ENCODE measurements around the gene CAMK2N1. TPM values are rescaled to one million over a fixed set of nuclear protein-coding genes. Genes with fewer than 3 reads are reported as not detected.

The CAMK2N1 gene
- total RNA-seq, 1 donor from 2014 or later = 11.3 TPM

DNA sequence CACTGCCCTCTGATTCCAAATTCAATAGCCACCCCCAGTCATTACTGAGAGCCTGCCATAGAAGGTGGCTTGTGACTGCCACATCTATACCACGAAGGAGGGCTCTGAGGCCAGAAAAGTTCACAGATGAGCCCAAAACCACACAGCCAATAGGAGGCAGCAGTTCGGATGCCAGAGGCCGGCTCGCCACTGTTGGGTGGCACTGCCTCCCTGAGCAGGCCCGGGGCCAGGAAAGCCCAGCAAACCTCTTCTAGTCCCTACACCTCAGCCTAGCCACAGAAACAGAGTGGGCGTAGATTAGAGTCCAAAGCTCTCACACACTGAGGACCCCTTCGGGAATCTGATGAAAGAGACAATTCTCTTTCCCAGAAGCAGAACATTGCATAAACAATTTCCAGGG is 5.9 kb upstream of the CAMK2N1 start:
- TF ChIP-seq, protein P1, sequence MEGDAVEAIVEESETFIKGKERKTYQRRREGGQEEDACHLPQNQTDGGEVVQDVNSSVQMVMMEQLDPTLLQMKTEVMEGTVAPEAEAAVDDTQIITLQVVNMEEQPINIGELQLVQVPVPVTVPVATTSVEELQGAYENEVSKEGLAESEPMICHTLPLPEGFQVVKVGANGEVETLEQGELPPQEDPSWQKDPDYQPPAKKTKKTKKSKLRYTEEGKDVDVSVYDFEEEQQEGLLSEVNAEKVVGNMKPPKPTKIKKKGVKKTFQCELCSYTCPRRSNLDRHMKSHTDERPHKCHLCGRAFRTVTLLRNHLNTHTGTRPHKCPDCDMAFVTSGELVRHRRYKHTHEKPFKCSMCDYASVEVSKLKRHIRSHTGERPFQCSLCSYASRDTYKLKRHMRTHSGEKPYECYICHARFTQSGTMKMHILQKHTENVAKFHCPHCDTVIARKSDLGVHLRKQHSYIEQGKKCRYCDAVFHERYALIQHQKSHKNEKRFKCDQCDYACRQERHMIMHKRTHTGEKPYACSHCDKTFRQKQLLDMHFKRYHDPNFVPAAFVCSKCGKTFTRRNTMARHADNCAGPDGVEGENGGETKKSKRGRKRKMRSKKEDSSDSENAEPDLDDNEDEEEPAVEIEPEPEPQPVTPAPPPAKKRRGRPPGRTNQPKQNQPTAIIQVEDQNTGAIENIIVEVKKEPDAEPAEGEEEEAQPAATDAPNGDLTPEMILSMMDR (IDR thresholded peaks at IDR 0.05; ENCODE audit: insufficient read depth, low read length, severe bottlenecking) = no peak
- no peaks in the 10 kb centered on the region for H3K36me3 ChIP-seq (ENCODE audit: control insufficient read depth, insufficient read depth, low read length)
- DNase-seq (ENCODE audit: low read depth) = no peak
- H3K27me3 ChIP-seq (ENCODE audit: control insufficient read depth, insufficient read depth, low read length) = no peaks in the 10 kb centered on the region
- H3K4me3 ChIP-seq (ENCODE audit: low read depth, low read length) = no peak overlapping the region
- FAIRE-seq = no peak

DNA sequence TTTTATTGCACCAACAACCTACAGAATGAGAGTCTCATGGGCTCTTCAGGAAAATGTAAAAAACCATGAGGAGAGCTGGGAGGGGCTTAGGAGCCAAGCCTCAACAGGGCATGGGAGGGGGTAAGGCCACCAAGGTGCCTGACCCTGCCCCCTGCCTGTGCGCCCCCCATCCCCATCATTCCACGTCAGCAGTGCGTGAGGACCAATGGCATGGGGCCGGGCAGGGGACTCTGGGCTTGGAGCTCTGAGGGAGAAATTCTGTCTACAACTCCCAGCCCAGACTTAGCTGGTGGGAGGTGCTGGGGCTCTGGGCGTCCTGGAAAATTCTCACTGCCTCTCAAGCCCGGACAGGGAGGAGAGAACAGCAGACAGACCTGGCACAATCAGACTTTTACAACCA is 5.2 kb upstream of the CAMK2N1 start:
- TF ChIP-seq, protein P1 (IDR thresholded peaks at IDR 0.05; ENCODE audit: insufficient read depth, low read length, severe bottlenecking) = no peak
- Histone ChIP-seq H3K4me3 (ENCODE audit: low read depth, low read length) (no peak overlapping the region), H3K27me3 (ENCODE audit: control insufficient read depth, insufficient read depth, low read length) (no peaks in the 10 kb centered on the region), H3K36me3 (ENCODE audit: control insufficient read depth, insufficient read depth, low read length) (no peaks in the 10 kb centered on the region)
- DNase-seq (ENCODE audit: low read depth) = no peak
- FAIRE-seq = no peak

DNA sequence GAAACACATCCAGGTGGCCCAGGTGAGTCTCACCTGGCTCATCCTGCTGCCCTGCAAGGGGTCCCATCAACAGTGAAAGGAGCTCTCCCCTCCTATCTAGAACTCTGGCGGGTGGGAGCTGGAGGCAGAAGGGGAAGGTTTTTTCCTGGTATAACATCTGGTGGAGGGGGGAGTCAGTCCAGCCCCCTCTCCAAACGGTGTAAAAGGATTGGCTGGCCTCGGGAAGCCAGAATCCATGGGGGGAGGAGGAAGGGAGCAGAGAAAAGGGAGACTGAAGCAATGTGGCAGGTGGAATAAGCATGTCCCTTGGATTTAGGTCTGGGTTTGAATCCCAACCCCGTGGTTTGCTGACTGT is 1.2 kb upstream of the CAMK2N1 start:
- H3K36me3 ChIP-seq (ENCODE audit: control insufficient read depth, insufficient read depth, low read length) = no peaks in the 10 kb centered on the region
- H3K27me3 ChIP-seq (ENCODE audit: control insufficient read depth, insufficient read depth, low read length) = no peaks in the 10 kb centered on the region
- no peak overlapping the region for H3K4me3 ChIP-seq (ENCODE audit: low read depth, low read length)
- TF ChIP-seq, protein P1 (IDR thresholded peaks at IDR 0.05; ENCODE audit: insufficient read depth, low read length, severe bottlenecking) = no peak
- DNase-seq (ENCODE audit: low read depth) = no peak
- no peak for FAIRE-seq

DNA sequence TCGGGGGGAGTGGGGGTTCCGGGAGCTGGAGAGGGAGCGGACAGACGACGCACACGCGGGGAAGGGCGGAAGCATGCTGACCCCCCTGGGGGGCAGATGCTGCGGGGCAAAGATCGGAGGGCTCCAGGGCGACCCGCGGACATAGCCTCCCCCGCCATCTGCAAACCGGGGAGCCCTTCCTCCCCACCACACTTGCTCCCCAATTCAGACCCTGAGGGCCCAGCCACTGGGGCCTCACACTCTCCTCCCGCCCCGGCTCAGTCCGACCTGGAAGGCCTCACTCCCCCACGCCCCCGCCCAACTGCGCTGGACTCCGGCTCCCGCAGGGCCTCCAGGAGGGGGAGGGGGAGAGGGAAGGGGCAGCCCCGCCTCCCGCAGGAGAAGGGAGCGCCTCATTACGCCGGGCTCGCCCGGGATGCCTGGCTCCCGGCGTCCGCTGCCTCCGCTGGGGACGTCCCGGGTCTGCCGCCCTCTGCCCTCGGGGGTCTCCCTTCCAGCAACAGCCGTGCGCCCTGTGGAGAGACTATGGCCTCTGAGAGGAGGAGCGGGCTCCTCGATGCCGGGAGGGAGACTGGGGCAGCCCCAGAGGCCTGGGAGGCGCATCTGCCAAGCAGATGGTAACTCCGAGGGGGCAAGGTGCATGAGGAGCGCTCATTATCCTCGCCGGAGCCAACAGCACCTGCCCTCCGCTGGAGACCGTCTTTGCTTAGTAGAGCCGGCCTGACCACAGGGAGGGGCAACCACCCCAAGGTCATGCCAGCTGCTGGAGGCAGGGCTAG is 636 bp upstream of the CAMK2N1 start:
- H3K27me3 ChIP-seq (ENCODE audit: control insufficient read depth, insufficient read depth, low read length) = no peaks in the 10 kb centered on the region
- TF ChIP-seq, protein P1 (IDR thresholded peaks at IDR 0.05; ENCODE audit: insufficient read depth, low read length, severe bottlenecking) = no peak
- peak overlapping the region; percentile 58 for H3K4me3 ChIP-seq (ENCODE audit: low read depth, low read length)
- no peak for DNase-seq (ENCODE audit: low read depth)
- no peaks in the 10 kb centered on the region for H3K36me3 ChIP-seq (ENCODE audit: control insufficient read depth, insufficient read depth, low read length)
- no peak for FAIRE-seq

DNA sequence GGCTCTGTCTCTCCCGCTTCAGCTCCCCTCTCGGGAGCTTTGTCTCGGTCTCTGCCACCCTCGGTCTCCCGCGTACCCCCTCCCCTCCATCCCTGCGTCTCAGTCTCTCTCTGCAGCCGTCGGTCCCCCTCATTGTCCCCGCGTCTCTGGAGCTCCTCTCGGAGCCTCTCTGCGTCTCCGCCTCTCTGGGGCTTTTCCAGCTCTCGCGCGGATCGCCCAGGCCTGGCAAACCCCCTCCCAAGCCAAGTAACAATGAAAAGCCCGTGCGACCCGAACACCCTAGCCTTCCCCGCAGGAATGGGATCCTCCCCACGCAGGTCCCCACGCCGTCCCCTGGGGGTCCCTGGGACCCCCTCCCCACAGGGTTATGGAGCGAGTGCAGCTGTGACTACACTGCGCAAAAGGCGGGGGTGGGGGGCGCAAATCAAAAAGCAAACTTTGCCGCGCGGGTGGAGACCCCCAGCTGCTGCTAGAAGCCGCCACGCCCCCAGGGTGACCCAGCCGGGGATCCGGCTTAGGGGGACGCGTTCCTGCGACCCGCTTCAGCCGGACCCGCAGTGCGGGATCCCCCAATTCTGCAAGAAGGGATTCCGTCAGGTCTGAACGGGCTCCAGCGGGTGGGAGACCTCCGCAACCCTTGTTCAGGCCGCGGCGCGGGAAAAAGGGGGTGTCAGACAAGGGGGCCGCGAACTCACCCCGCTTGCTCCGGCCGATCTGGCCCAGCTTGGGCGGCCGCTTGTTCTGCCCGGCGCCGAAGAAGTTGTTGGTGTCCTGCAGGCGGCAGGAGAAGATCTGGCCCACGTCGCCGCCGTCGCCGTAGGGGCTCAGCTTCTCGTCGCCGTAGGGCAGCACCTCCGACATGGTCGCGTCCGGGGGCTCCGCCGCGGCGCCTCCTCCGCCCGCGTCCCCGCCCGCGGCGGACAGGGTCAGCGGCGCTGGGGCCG is 1.2 kb downstream of the CAMK2N1 start:
- H3K4me3 ChIP-seq (ENCODE audit: low read depth, low read length) = peak overlapping the region; percentile 58
- TF ChIP-seq, protein P1 (IDR thresholded peaks at IDR 0.05; ENCODE audit: insufficient read depth, low read length, severe bottlenecking) = no peak
- FAIRE-seq (no peak), DNase-seq (ENCODE audit: low read depth) (no peak)
- H3K36me3 ChIP-seq (ENCODE audit: control insufficient read depth, insufficient read depth, low read length) = no peaks in the 10 kb centered on the region
- H3K27me3 ChIP-seq (ENCODE audit: control insufficient read depth, insufficient read depth, low read length) = no peaks in the 10 kb centered on the region

All from bronchial epithelial cell (primary cell).